ES-I3 (cell line): ENCODE results near the gene PTPRCAP.

Experiments
- H3K36me3 ChIP-seq: 2 replicates; pipeline ENCODE4 v1.6.1; 2013; ENCODE audit warnings: mild to moderate bottlenecking, low read length, control low read depth, moderate library complexity; ENCODE audit not compliant: insufficient read depth
- H3K4me1 ChIP-seq: 2 replicates; pipeline ENCODE4 v1.6.1; 2013; ENCODE audit warnings: mild to moderate bottlenecking, control low read depth, low read length; ENCODE audit not compliant: insufficient read depth
- H3K9ac ChIP-seq: 2 replicates; pipeline ENCODE4 v1.6.1; 2013; ENCODE audit warnings: low read depth, mild to moderate bottlenecking, low read length, moderate library complexity
- H3K9me3 ChIP-seq: 2 replicates; pipeline ENCODE4 v1.6.1; 2013; ENCODE audit warnings: mild to moderate bottlenecking, low read length, moderate library complexity; ENCODE audit not compliant: control insufficient read depth, insufficient read depth

Gene PTPRCAP

GRCh38 chr11:67397536-67397935 is 39.9 kb downstream of the PTPRCAP start:
- H3K36me3 ChIP-seq: peaks cover 16% of the 10 kb centered on the region
- H3K4me1 ChIP-seq: peaks cover 23% of the 10 kb centered on the region
- H3K9ac ChIP-seq: no peak overlapping the region
- no peaks in the 10 kb centered on the region for H3K9me3 ChIP-seq

GRCh38 chr11:67396587-67397389 is 40.7 kb downstream of the PTPRCAP start:
- Histone ChIP-seq H3K36me3 (peaks cover 16% of the 10 kb centered on the region), H3K4me1 (peaks cover 19% of the 10 kb centered on the region), H3K9me3 (no peaks in the 10 kb centered on the region), H3K9ac (no peak overlapping the region)

- H3K9me3 ChIP-seq: no peaks in the 10 kb centered on the region
- H3K9ac ChIP-seq: no peak overlapping the region
- peaks cover 19% of the 10 kb centered on the region for H3K4me1 ChIP-seq
- peaks cover 16% of the 10 kb centered on the region for H3K36me3 ChIP-seq
These were observed 41.3 kb downstream of the PTPRCAP start for GRCh38 chr11:67396259-67396581.

- Histone ChIP-seq H3K9me3 (no peaks in the 10 kb centered on the region), H3K4me1 (peaks cover 19% of the 10 kb centered on the region), H3K36me3 (peaks cover 16% of the 10 kb centered on the region), H3K9ac (no peak overlapping the region)
These were observed 41.8 kb downstream of the PTPRCAP start for GRCh38 chr11:67395555-67396258.

- Histone ChIP-seq H3K9ac (no peak overlapping the region), H3K36me3 (peaks cover 8% of the 10 kb centered on the region), H3K9me3 (no peaks in the 10 kb centered on the region), H3K4me1 (peaks cover 19% of the 10 kb centered on the region)
These were observed 43.5 kb downstream of the PTPRCAP start for GRCh38 chr11:67393990-67394389.

GRCh38 chr11:67393437-67393836 is 44.0 kb downstream of the PTPRCAP start:
- H3K4me1 ChIP-seq: peaks cover 19% of the 10 kb centered on the region
- no peak overlapping the region for H3K9ac ChIP-seq
- H3K36me3 ChIP-seq: peaks cover 6% of the 10 kb centered on the region
- H3K9me3 ChIP-seq: no peaks in the 10 kb centered on the region

- H3K36me3 ChIP-seq: 0 out of 2 replicates have a peak, but pooled peaks cover under 1% of the 10 kb centered on the region
- no peaks in the 10 kb centered on the region for H3K9me3 ChIP-seq
- H3K9ac ChIP-seq: peak overlapping the region; percentile 56
- peaks cover 14% of the 10 kb centered on the region for H3K4me1 ChIP-seq
These were observed 45.2 kb downstream of the PTPRCAP start for GRCh38 chr11:67392183-67392715.

- H3K9me3 ChIP-seq: no peaks in the 10 kb centered on the region
- peaks cover 18% of the 10 kb centered on the region for H3K4me1 ChIP-seq
- no peaks in the 10 kb centered on the region for H3K36me3 ChIP-seq
- H3K9ac ChIP-seq: peak within 1 kb of the TSS; percentile 56
These were observed 45.9 kb downstream of the PTPRCAP start, which contains the start of gene RAD9A for GRCh38 chr11:67391304-67392182. RAD9A (plus strand) TSS chr11:67391986; CDS start chr11:67392045, 59 bp downstream.

- H3K4me1 ChIP-seq: peaks cover 12% of the 10 kb centered on the region; the same call in 1 of the 2 replicates
These were observed 46.6 kb downstream of the PTPRCAP start for GRCh38 chr11:67390947-67391303.

GRCh38 chr11:67389477-67389876 is 48.0 kb downstream of the PTPRCAP start:
- Histone ChIP-seq H3K4me1 (peaks cover 12% of the 10 kb centered on the region; the same call in 1 of the 2 replicates), H3K36me3 (no peaks in the 10 kb centered on the region), H3K9ac (no peak overlapping the region), H3K9me3 (no peaks in the 10 kb centered on the region)

More at GRCh38 chr11:67390947-67391303, 46.6 kb downstream of the PTPRCAP start:
- no peaks in the 10 kb centered on the region for H3K36me3 ChIP-seq
- peak overlapping the region; percentile 56 for H3K9ac ChIP-seq
- H3K9me3 ChIP-seq: no peaks in the 10 kb centered on the region

GRCh38 chr11:67387518-67387917 is 50.0 kb downstream of the PTPRCAP start:
- Histone ChIP-seq H3K9me3 (no peaks in the 10 kb centered on the region), H3K9ac (no peak overlapping the region), H3K4me1 (peaks cover 10% of the 10 kb centered on the region; the same call in 1 of the 2 replicates), H3K36me3 (no peaks in the 10 kb centered on the region)

- no peaks in the 10 kb centered on the region for H3K9me3 ChIP-seq
- no peaks in the 10 kb centered on the region for H3K36me3 ChIP-seq
- H3K9ac ChIP-seq: peak overlapping the region; percentile 30; the same call in 1 of the 2 replicates
- H3K4me1 ChIP-seq: peaks cover 10% of the 10 kb centered on the region; the same call in 1 of the 2 replicates
These were observed 50.4 kb downstream of the PTPRCAP start for GRCh38 chr11:67387069-67387468.
